Lung (tissue), 12 donors: ENCODE data around the gene DUS3L. TPM values are rescaled to one million over a fixed set of nuclear protein-coding genes. Genes with fewer than 3 reads are reported as not detected.
"Not testable (repeated sequence)": the region's sequence is repeated elsewhere in the genome, so short reads cannot be mapped to it uniquely, and the experiment has no call there.

Source experiments
- ATAC-seq: fragments of 200-7000 bp; cut with Tn5 transposase; one replicate; pipeline ENCODE4 v1.9.1; 2020; ENCODE audit warnings: moderate number of reproducible peaks; ENCODE audit not compliant: insufficient read depth, low FRiP score
- DNase-seq, 3 donors: peaks; one replicate each; pipeline ENCODE4 v3.0.0-alpha.2; 2013 to 2017
- H3K27ac ChIP-seq, 2 donors: one replicate each; pipeline ENCODE4 v1.5.1; 2013; ENCODE audit warnings: mild to moderate bottlenecking in 2 of 2, moderate library complexity in 2 of 2, control low read depth in 1 of 2, inconsistent platforms in 1 of 2, low read depth in 1 of 2, low read length in 1 of 2
- H3K27me3 ChIP-seq, 3 donors: one replicate each; pipeline ENCODE4 v1.5.1; 2013; ENCODE audit warnings: low read length in 2 of 3; ENCODE audit not compliant: control insufficient read depth in 3 of 3, insufficient read depth in 3 of 3
- H3K36me3 ChIP-seq, 4 donors: one replicate each; pipeline ENCODE4 v1.5.1; 2013; ENCODE audit warnings: low read length in 4 of 4, mild to moderate bottlenecking in 1 of 4, moderate library complexity in 1 of 4; ENCODE audit not compliant: control insufficient read depth in 4 of 4, insufficient read depth in 4 of 4
- H3K4me1 ChIP-seq, 5 donors: one replicate each; pipeline ENCODE4 v1.5.1; 2013; ENCODE audit warnings: low read length in 5 of 5, mild to moderate bottlenecking in 2 of 5, moderate library complexity in 1 of 5; ENCODE audit not compliant: control insufficient read depth in 5 of 5, insufficient read depth in 5 of 5
- H3K4me3 ChIP-seq: one replicate; pipeline ENCODE4 v1.5.1; 2013; ENCODE audit warnings: mild to moderate bottlenecking, control low read depth, moderate library complexity
- H3K9ac ChIP-seq, 2 donors: one replicate each; pipeline ENCODE4 v1.5.1; 2013; ENCODE audit warnings: low read length in 2 of 2, control low read depth in 1 of 2; ENCODE audit not compliant: insufficient read depth in 1 of 2
- H3K9me3 ChIP-seq, 4 donors: one replicate each; pipeline ENCODE4 v1.5.1; 2013; ENCODE audit warnings: low read length in 3 of 4, mild to moderate bottlenecking in 1 of 4, moderate library complexity in 1 of 4; ENCODE audit not compliant: control insufficient read depth in 4 of 4, insufficient read depth in 3 of 4
- WGBS, 2 donors: extraction: QIAGEN DNeasy Blood & Tissue Kit; methylation state at CpG; one replicate each; pipeline ENCODE4 v1.1.7; 2013; 5-methylcytosine and 5-hydroxymethylcytosine counted together
- polyA plus RNA-seq, 2 donors: library from polyadenylated mRNA; stranded (reverse); fragments of 200-250 nt; gene quantifications; one replicate each; pipeline ENCODE4 v1.2.1, GENCODE V29; 2013
- total RNA-seq, 2 donors: library from RNA; depleted of rRNA in 1 of 2; stranded (reverse); fragments of >200 nt in 1 of 2; gene quantifications; one replicate each; pipeline ENCODE4 v1.2.1, GENCODE V29; 2014 to 2021
- TF ChIP-seq, protein P1 (sequence below): IDR thresholded peaks from 2 replicates; pipeline ENCODE4 v1.5.1; 2012; ENCODE audit warnings: mild to moderate bottlenecking; ENCODE audit errors: control extremely low read depth, extremely low read depth
- donor health status: control.
- donor health status: control.
- donor health status: Bipolar disorder and iron deficiency.
- donor health status: healthy.
- donor health status: DM: yes; HTN: yes; CAD: no.

DUS3L gene
- total and polyA plus RNA-seq, 4 donors = 18.5 to 47.0 (median 36.7) TPM

DNA sequence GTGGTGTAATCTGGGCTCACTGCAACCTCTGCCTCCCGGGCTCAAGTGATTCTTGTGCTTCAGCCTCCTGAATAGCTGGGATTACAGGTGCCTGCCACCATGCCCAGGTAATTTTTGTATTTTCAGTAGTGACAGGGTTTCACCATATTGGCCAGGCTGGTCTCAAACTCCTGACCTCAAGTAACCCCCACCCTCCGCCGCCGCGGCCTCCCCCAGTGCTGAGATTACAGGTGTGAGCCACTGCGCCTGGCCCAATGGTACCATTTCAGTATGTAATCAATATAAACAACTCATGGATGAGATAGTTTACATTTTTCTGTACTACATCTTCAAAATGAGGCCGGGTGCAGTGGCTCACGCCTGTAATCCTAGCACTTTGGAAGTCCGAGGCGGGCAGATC lies 46.0 kb downstream of the DUS3L start:
- H3K36me3 ChIP-seq, ATAC-seq, H3K4me1 ChIP-seq, H3K9me3 ChIP-seq, H3K27ac ChIP-seq, H3K9ac ChIP-seq, H3K27me3 ChIP-seq, H3K4me3 ChIP-seq, DNase-seq: not testable (repeated sequence)
- WGBS, 2 donors = 89 to 95% methylated on average over 10 of the region's 10 CpGs

DNA sequence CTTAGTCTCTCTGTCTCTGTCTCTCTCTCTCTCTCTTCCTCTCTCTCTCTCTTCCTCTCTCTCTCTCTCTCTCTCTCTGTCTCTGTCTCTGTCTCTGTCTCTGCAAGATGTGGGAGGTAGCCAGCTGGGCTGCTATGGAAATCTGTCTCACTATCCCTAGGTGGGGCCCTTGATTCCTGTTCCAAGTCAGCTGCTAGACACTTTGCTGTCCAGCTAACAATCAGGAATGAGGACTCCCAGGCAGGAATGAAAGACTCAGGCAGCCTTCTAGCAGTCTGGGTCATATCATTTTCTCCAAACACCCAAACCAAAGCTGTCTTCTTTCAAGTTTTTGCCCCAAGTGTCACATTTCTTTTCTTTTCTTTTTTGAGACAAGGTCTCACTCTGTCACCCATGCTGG lies 47.3 kb downstream of the DUS3L start:
- DNase-seq (no peak), ATAC-seq (no peak)
- no peak overlapping the region for H3K27ac ChIP-seq
- TF ChIP-seq, protein P1, sequence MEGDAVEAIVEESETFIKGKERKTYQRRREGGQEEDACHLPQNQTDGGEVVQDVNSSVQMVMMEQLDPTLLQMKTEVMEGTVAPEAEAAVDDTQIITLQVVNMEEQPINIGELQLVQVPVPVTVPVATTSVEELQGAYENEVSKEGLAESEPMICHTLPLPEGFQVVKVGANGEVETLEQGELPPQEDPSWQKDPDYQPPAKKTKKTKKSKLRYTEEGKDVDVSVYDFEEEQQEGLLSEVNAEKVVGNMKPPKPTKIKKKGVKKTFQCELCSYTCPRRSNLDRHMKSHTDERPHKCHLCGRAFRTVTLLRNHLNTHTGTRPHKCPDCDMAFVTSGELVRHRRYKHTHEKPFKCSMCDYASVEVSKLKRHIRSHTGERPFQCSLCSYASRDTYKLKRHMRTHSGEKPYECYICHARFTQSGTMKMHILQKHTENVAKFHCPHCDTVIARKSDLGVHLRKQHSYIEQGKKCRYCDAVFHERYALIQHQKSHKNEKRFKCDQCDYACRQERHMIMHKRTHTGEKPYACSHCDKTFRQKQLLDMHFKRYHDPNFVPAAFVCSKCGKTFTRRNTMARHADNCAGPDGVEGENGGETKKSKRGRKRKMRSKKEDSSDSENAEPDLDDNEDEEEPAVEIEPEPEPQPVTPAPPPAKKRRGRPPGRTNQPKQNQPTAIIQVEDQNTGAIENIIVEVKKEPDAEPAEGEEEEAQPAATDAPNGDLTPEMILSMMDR = no peak
- no peaks in the 10 kb centered on the region for H3K9me3 ChIP-seq
- no peaks in the 10 kb centered on the region for H3K36me3 ChIP-seq
- no peaks in the 10 kb centered on the region for H3K27me3 ChIP-seq
- no peaks in the 10 kb centered on the region for H3K4me1 ChIP-seq
- no peak overlapping the region for H3K4me3 ChIP-seq
- no peak overlapping the region for H3K9ac ChIP-seq

DNA sequence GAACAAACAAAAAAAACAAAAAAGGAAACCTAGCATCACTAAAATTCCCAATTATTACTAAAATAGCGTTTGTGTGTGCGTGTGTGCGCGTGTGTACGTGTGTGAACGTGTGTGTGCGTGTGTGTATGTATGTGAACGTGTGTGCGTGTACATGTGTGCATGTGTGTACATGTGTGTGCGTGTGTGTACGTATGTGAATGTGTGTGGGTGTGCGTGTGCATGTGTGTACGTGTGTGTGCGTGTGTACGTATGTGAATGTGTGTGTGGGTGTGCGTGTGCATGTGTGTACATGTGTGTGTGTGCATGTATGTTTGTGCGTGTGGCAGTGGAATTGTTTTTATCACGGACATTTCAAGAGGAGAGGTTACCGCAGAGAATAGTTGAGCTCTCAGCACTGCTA lies 48.9 kb downstream of the DUS3L start:
- DNase-seq = no peak

DNA sequence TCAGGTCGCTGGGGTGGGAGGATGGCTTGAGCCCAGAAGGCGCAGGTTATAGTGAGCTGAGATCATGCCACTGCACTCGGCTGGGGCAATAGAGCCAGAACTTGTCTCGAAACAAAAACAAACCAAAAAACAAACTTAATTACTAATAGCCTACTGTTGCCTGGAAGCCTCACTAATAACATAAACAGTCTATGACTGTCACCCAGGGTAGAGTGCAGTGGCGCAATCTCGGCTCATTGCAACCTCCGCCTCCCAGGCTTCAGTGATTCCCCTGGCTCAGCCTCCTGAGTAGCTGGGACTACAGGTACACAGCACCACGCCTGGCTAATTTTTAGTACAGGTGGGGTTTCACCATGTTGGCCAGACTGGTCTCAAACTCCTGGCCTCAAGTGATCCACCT lies 52.5 kb downstream of the DUS3L start:
- no peaks in the 10 kb centered on the region for H3K9me3 ChIP-seq
- no peak overlapping the region for H3K4me3 ChIP-seq
- H3K36me3 ChIP-seq = no peaks in the 10 kb centered on the region
- ATAC-seq = no peak
- no peaks in the 10 kb centered on the region for H3K27me3 ChIP-seq
- DNase-seq = peak in 2 of 3 donors; percentile 6 to 11
- H3K9ac ChIP-seq = no peak overlapping the region
- H3K4me1 ChIP-seq = no peaks in the 10 kb centered on the region
- 71 to 84% methylated on average over 8 of the region's 8 CpGs for WGBS, 2 donors
- TF ChIP-seq, protein P1 = no peak
- no peak overlapping the region for H3K27ac ChIP-seq

More for the DNA sequence above, 48.9 kb downstream of the DUS3L start:
- Histone ChIP-seq H3K27me3 (no peaks in the 10 kb centered on the region), H3K36me3 (no peaks in the 10 kb centered on the region), H3K27ac (no peak overlapping the region), H3K4me1 (no peaks in the 10 kb centered on the region), H3K9me3 (no peaks in the 10 kb centered on the region), H3K4me3 (no peak overlapping the region), H3K9ac (no peak overlapping the region)
- ATAC-seq = no peak
- TF ChIP-seq, protein P1 = no peak
- WGBS, 2 donors = 83 to 85% methylated on average over 19 of the region's 19 CpGs

Other genes starting within 250 kb of the DUS3L start
- 1 to 10 TPM; 1.8 to 2.0 TPM for gene TINCR, start 223.2 kb downstream of the DUS3L start, total RNA-seq
- gene TINCR, start 223.2 kb downstream of the DUS3L start, polyA plus RNA-seq = 1 to 10 TPM; 1.0 to 2.0 TPM
- 10 to 100 TPM; 85.0 to 88.6 TPM for gene SAFB2, start 168.4 kb downstream of the DUS3L start, total RNA-seq
- 10 to 100 TPM; 39.7 to 51.9 TPM for gene SAFB2, start 168.4 kb downstream of the DUS3L start, polyA plus RNA-seq
- gene SAFB, start 168.1 kb downstream of the DUS3L start, total RNA-seq = 100 to 1,000 TPM in 1 of 2 donors, 10 to 100 TPM in 1; 88.2 to 130 TPM
- gene SAFB, start 168.1 kb downstream of the DUS3L start, polyA plus RNA-seq = 10 to 100 TPM; 59.5 to 67.2 TPM
- 10 to 100 TPM; 26.6 to 78.2 TPM for gene MICOS13, start 110.6 kb downstream of the DUS3L start, total RNA-seq
- gene MICOS13, start 110.6 kb downstream of the DUS3L start, polyA plus RNA-seq = 100 to 1,000 TPM in 1 of 2 donors, 10 to 100 TPM in 1; 77.1 to 184 TPM
- 10 to 100 TPM in 1 of 2 donors, 1 to 10 TPM in 1; 8.2 to 10.3 TPM for gene HSD11B1L, start 110.1 kb downstream of the DUS3L start, total RNA-seq
- 10 to 100 TPM in 1 of 2 donors, 1 to 10 TPM in 1; 7.5 to 12.2 TPM for gene HSD11B1L, start 110.1 kb downstream of the DUS3L start, polyA plus RNA-seq
- 100 to 1,000 TPM; 309 to 612 TPM for gene RPL36, start 100.9 kb downstream of the DUS3L start, total RNA-seq
- gene RPL36, start 100.9 kb downstream of the DUS3L start, polyA plus RNA-seq = 1,000 to 10,000 TPM in 1 of 2 donors, 100 to 1,000 TPM in 1; 793 to 1,934 TPM
- gene LONP1, start 71.0 kb downstream of the DUS3L start, total RNA-seq = 10 to 100 TPM; 41.0 to 89.6 TPM
- gene LONP1, start 71.0 kb downstream of the DUS3L start, polyA plus RNA-seq = 10 to 100 TPM; 63.0 to 75.0 TPM
- 10 to 100 TPM in 1 of 2 donors, 1 to 10 TPM in 1; 8.2 to 10.0 TPM for gene CATSPERD, start 70.5 kb downstream of the DUS3L start, total RNA-seq
- gene CATSPERD, start 70.5 kb downstream of the DUS3L start, polyA plus RNA-seq = 10 to 100 TPM in 1 of 2 donors, 1 to 10 TPM in 1; 8.4 to 11.3 TPM
- gene PRR22, start 6.4 kb downstream of the DUS3L start, total RNA-seq = 1 to 10 TPM in 1 of 2 donors, under 1 TPM in 1; 0.20 to 6.1 TPM
- 1 to 10 TPM; 2.6 to 6.8 TPM for gene PRR22, start 6.4 kb downstream of the DUS3L start, polyA plus RNA-seq
- 1 to 10 TPM in 1 of 2 donors, under 1 TPM in 1; 0.23 to 3.3 TPM for gene NRTN, start 13.9 kb upstream of the DUS3L start, total RNA-seq
- gene NRTN, start 13.9 kb upstream of the DUS3L start, polyA plus RNA-seq = 1 to 10 TPM; 1.2 to 1.7 TPM
- 1 to 10 TPM in 1 of 2 donors, not detected in 1; 1.9 TPM for gene FUT6, start 48.5 kb upstream of the DUS3L start, total RNA-seq
- gene FUT6, start 48.5 kb upstream of the DUS3L start, polyA plus RNA-seq = 1 to 10 TPM in 1 of 2 donors, under 1 TPM in 1; 0.67 to 2.6 TPM
- 10 to 100 TPM in 1 of 2 donors, 1 to 10 TPM in 1; 1.5 to 31.4 TPM for gene FUT3, start 60.3 kb upstream of the DUS3L start, total RNA-seq
- 10 to 100 TPM; 11.3 to 25.1 TPM for gene FUT3, start 60.3 kb upstream of the DUS3L start, polyA plus RNA-seq
- gene FUT5, start 79.4 kb upstream of the DUS3L start, total RNA-seq = not detected
- not detected for gene FUT5, start 79.4 kb upstream of the DUS3L start, polyA plus RNA-seq
- 100 to 1,000 TPM in 1 of 2 donors, 10 to 100 TPM in 1; 52.5 to 219 TPM for gene NDUFA11, start 112.6 kb upstream of the DUS3L start, total RNA-seq
- gene NDUFA11, start 112.6 kb upstream of the DUS3L start, polyA plus RNA-seq = 100 to 1,000 TPM; 337 to 344 TPM
- 1 to 10 TPM; 6.3 to 7.2 TPM for gene VMAC, start 113.7 kb upstream of the DUS3L start, total RNA-seq
- gene VMAC, start 113.7 kb upstream of the DUS3L start, polyA plus RNA-seq = 1 to 10 TPM; 3.3 to 5.0 TPM
- 100 to 1,000 TPM; 333 to 360 TPM for gene CAPS, start 123.1 kb upstream of the DUS3L start, total RNA-seq
- 100 to 1,000 TPM in 1 of 2 donors, 10 to 100 TPM in 1; 90.2 to 113 TPM for gene CAPS, start 123.1 kb upstream of the DUS3L start, polyA plus RNA-seq
- 10 to 100 TPM; 60.4 to 67.7 TPM for gene RANBP3, start 187.0 kb upstream of the DUS3L start, total RNA-seq
- gene RANBP3, start 187.0 kb upstream of the DUS3L start, polyA plus RNA-seq = 10 to 100 TPM; 33.6 to 49.4 TPM